Measurements from ENCODE around the gene GLIPR2.
"Not testable (repeated sequence)": the region's sequence is repeated elsewhere in the genome, so short reads cannot be mapped to it uniquely, and the experiment has no call there.

GLIPR2 gene

GRCh38 chr9:36119476-36119875 is 17.1 kb upstream of the GLIPR2 start:
- DNase-seq (ENCODE audit: low read depth, low spot score), result no peak
- no peak overlapping the region for H3K4me3 ChIP-seq (ENCODE audit: low read length)

GRCh38 chr9:36120705-36121104 is 15.8 kb upstream of the GLIPR2 start:
- no peak overlapping the region for H3K4me3 ChIP-seq (ENCODE audit: low read length)
- no peak for DNase-seq (ENCODE audit: low read depth, low spot score)

GRCh38 chr9:36121971-36122370 is 14.6 kb upstream of the GLIPR2 start:
- H3K4me3 ChIP-seq (ENCODE audit: low read length), result no peak overlapping the region

GRCh38 chr9:36123515-36123914 is 13.0 kb upstream of the GLIPR2 start:
- no peak for DNase-seq (ENCODE audit: low read depth, low spot score)
- no peak overlapping the region for H3K4me3 ChIP-seq (ENCODE audit: low read length)

More at GRCh38 chr9:36121971-36122370, 14.6 kb upstream of the GLIPR2 start:
- DNase-seq (ENCODE audit: low read depth, low spot score), result no peak

- no peak for DNase-seq (ENCODE audit: low read depth, low spot score)
- no peak overlapping the region for H3K4me3 ChIP-seq (ENCODE audit: low read length)
Measured at GRCh38 chr9:36125062-36125855, 11.3 kb upstream of the GLIPR2 start.

GRCh38 chr9:36126016-36126730 is 10.4 kb upstream of the GLIPR2 start:
- no peak overlapping the region for H3K4me3 ChIP-seq (ENCODE audit: low read length)
- no peak for DNase-seq (ENCODE audit: low read depth, low spot score)

- DNase-seq (ENCODE audit: low read depth, low spot score), result no peak
- no peak overlapping the region for H3K4me3 ChIP-seq (ENCODE audit: low read length)
Measured at GRCh38 chr9:36127652-36128244, 8.8 kb upstream of the GLIPR2 start.

- no peak overlapping the region for H3K4me3 ChIP-seq (ENCODE audit: low read length)
- DNase-seq (ENCODE audit: low read depth, low spot score), result no peak
Measured at GRCh38 chr9:36128349-36128748, 8.2 kb upstream of the GLIPR2 start.

- no peak overlapping the region for H3K4me3 ChIP-seq (ENCODE audit: low read length)
- DNase-seq (ENCODE audit: low read depth, low spot score), result no peak
Measured at GRCh38 chr9:36129139-36129538, 7.4 kb upstream of the GLIPR2 start.

GRCh38 chr9:36131666-36132065 is 4.9 kb upstream of the GLIPR2 start:
- not testable (repeated sequence) for H3K4me3 ChIP-seq (ENCODE audit: low read length)

GRCh38 chr9:36132086-36132485 is 4.4 kb upstream of the GLIPR2 start:
- no peak overlapping the region for H3K4me3 ChIP-seq (ENCODE audit: low read length)
- no peak for DNase-seq (ENCODE audit: low read depth, low spot score)

More at GRCh38 chr9:36131666-36132065, 4.9 kb upstream of the GLIPR2 start:
- DNase-seq (ENCODE audit: low read depth, low spot score), result not testable (repeated sequence)

GRCh38 chr9:36134761-36135505 is 1.6 kb upstream of the GLIPR2 start:
- no peak for DNase-seq (ENCODE audit: low read depth, low spot score)
- no peak overlapping the region for H3K4me3 ChIP-seq (ENCODE audit: low read length)

- H3K4me3 ChIP-seq (ENCODE audit: low read length), result peak overlapping the region; percentile 65
- DNase-seq (ENCODE audit: low read depth, low spot score), result no peak
Measured at GRCh38 chr9:36135741-36136271, 727 bp upstream of the GLIPR2 start.

- DNase-seq (ENCODE audit: low read depth, low spot score), result no peak
Measured at GRCh38 chr9:36136894-36137391, 410 bp downstream of the GLIPR2 start.

GRCh38 chr9:36137392-36138004 is 965 bp downstream of the GLIPR2 start:
- no peak for DNase-seq (ENCODE audit: low read depth, low spot score)
- H3K4me3 ChIP-seq (ENCODE audit: low read length), result peak overlapping the region; percentile 65

More at GRCh38 chr9:36136894-36137391, 410 bp downstream of the GLIPR2 start:
- H3K4me3 ChIP-seq (ENCODE audit: low read length), result peak overlapping the region; percentile 65

- DNase-seq (ENCODE audit: low read depth, low spot score), result no peak
- no peak overlapping the region for H3K4me3 ChIP-seq (ENCODE audit: low read length)
Measured at GRCh38 chr9:36138496-36138895, 2.0 kb downstream of the GLIPR2 start.

- no peak overlapping the region for H3K4me3 ChIP-seq (ENCODE audit: low read length)
- no peak for DNase-seq (ENCODE audit: low read depth, low spot score)
Measured at GRCh38 chr9:36138901-36139300, 2.4 kb downstream of the GLIPR2 start.

Data from Jurkat, Clone E6-1 (cell line).